NCI-H2081 treated with DMSO at 0.1 percent for 48 hours (cell line): ENCODE measurements around the gene E2F1.
A peak's percentile ranks its signal among the peaks of the same experiment; 100 is the strongest.

ENCODE experiments used
- DNase-seq: peaks from one replicate; lab custom pipeline; 2025; lab: John Stamatoyannopoulos, UW

The E2F1 gene

GRCh38 chr20:33686100-33686983, at the start of gene E2F1:
Gene E2F1, minus strand, starts transcription at chr20:33686385. Its CDS starts 121 bp downstream, at chr20:33686264.
- peak; percentile 76 for DNase-seq

GRCh38 chr20:33733654-33734576, 47.7 kb upstream of the E2F1 start:
- no peak for DNase-seq

GRCh38 chr20:33732166-33732970, 46.2 kb upstream of the E2F1 start:
- DNase-seq: no peak

- peak; percentile 26 for DNase-seq
Observed at GRCh38 chr20:33731693-33732165, 45.5 kb upstream of the E2F1 start, which contains the start of gene ZNF341. Gene ZNF341, plus strand, starts transcription at chr20:33731996. Its CDS starts 26 bp downstream, at chr20:33732022.

- DNase-seq: no peak
Observed at GRCh38 chr20:33730946-33731692, 44.9 kb upstream of the E2F1 start.

- DNase-seq: no peak
Observed at GRCh38 chr20:33729101-33729500, 42.9 kb upstream of the E2F1 start.

GRCh38 chr20:33728463-33728862, 42.3 kb upstream of the E2F1 start:
- no peak for DNase-seq

GRCh38 chr20:33727806-33728205, 41.6 kb upstream of the E2F1 start:
- no peak for DNase-seq

- DNase-seq: no peak
Observed at GRCh38 chr20:33727115-33727479, 40.9 kb upstream of the E2F1 start.

GRCh38 chr20:33725607-33726264, 39.6 kb upstream of the E2F1 start:
- DNase-seq: no peak

- DNase-seq: no peak
Observed at GRCh38 chr20:33724439-33725094, 38.4 kb upstream of the E2F1 start.

- no peak for DNase-seq
Observed at GRCh38 chr20:33721391-33722140, 35.4 kb upstream of the E2F1 start.

- peak; percentile 97 for DNase-seq
Observed at GRCh38 chr20:33719989-33720709, 34.0 kb upstream of the E2F1 start, which contains the start of gene PXMP4. Gene PXMP4, minus strand, starts transcription at chr20:33720310. Its CDS starts 103 bp downstream, at chr20:33720207.

- DNase-seq: no peak
Observed at GRCh38 chr20:33719277-33719988, 33.2 kb upstream of the E2F1 start.

- DNase-seq: no peak
Observed at GRCh38 chr20:33716498-33716897, 30.3 kb upstream of the E2F1 start.

- DNase-seq: no peak
Observed at GRCh38 chr20:33713865-33714367, 27.7 kb upstream of the E2F1 start.

GRCh38 chr20:33711446-33711738, 25.2 kb upstream of the E2F1 start:
- DNase-seq: no peak
